SIG-M5 (cell line): ENCODE measurements around the gene KLHL21.
"Not testable (repeated sequence)": the region's sequence is repeated elsewhere in the genome, so short reads cannot be mapped to it uniquely, and the experiment has no call there.

Source experiments
- DNase-seq: peaks from one replicate; lab custom pipeline; 2025; lab: John Stamatoyannopoulos, UW

The KLHL21 gene

GRCh38 chr1:6584126-6585080 is 18.3 kb downstream of the KLHL21 start:
- DNase-seq, result no peak

- DNase-seq, result no peak
Observed at GRCh38 chr1:6582370-6582769, 20.3 kb downstream of the KLHL21 start.

- DNase-seq, result no peak
Observed at GRCh38 chr1:6581561-6582305, 20.9 kb downstream of the KLHL21 start.

- no peak for DNase-seq
Observed at GRCh38 chr1:6580593-6581409, 21.9 kb downstream of the KLHL21 start.

- DNase-seq, result no peak
Observed at GRCh38 chr1:6580119-6580592, 22.5 kb downstream of the KLHL21 start.

- DNase-seq, result peak; percentile 71
Observed at GRCh38 chr1:6579374-6580118, 23.1 kb downstream of the KLHL21 start, which contains the start of gene ZBTB48. ZBTB48 (plus strand) TSS chr1:6579994; CDS start chr1:6580610, 616 bp downstream.

GRCh38 chr1:6578624-6579373 is 23.9 kb downstream of the KLHL21 start:
- no peak for DNase-seq

GRCh38 chr1:6577831-6578525 is 24.7 kb downstream of the KLHL21 start:
- DNase-seq, result no peak

GRCh38 chr1:6574818-6575217 is 27.9 kb downstream of the KLHL21 start:
- no peak for DNase-seq

- DNase-seq, result no peak
Observed at GRCh38 chr1:6574025-6574620, 28.5 kb downstream of the KLHL21 start.

GRCh38 chr1:6572653-6573383 is 29.9 kb downstream of the KLHL21 start:
- DNase-seq, result no peak

GRCh38 chr1:6570987-6571386 is 31.7 kb downstream of the KLHL21 start:
- DNase-seq, result no peak

- no peak for DNase-seq
Observed at GRCh38 chr1:6570100-6570499, 32.6 kb downstream of the KLHL21 start.

GRCh38 chr1:6569033-6569432 is 33.6 kb downstream of the KLHL21 start:
- no peak for DNase-seq

- no peak for DNase-seq
Observed at GRCh38 chr1:6560267-6560666, 42.4 kb downstream of the KLHL21 start.

GRCh38 chr1:6559161-6559560 is 43.5 kb downstream of the KLHL21 start:
- DNase-seq, result not testable (repeated sequence)

GRCh38 chr1:6557597-6557996 is 45.1 kb downstream of the KLHL21 start:
- no peak for DNase-seq

GRCh38 chr1:6554907-6555778 is 47.5 kb downstream of the KLHL21 start, which contains the start of gene TAS1R1:
TAS1R1 (plus strand) TSS chr1:6555307; CDS start chr1:6555374, 67 bp downstream.
- DNase-seq, result no peak
